Eye (tissue), 1 donor: ENCODE results near the gene TIAM2.
"Not testable (repeated sequence)": the region's sequence is repeated elsewhere in the genome, so short reads cannot be mapped to it uniquely, and the experiment has no call there.

ENCODE experiments used
- DNase-seq: peaks from one replicate; pipeline ENCODE4 v3.0.0-alpha.2; 2015

The TIAM2 gene

GRCh38 chr6:154991207-154991606 is 3.9 kb upstream of the TIAM2 start:
- DNase-seq: no peak

DNA sequence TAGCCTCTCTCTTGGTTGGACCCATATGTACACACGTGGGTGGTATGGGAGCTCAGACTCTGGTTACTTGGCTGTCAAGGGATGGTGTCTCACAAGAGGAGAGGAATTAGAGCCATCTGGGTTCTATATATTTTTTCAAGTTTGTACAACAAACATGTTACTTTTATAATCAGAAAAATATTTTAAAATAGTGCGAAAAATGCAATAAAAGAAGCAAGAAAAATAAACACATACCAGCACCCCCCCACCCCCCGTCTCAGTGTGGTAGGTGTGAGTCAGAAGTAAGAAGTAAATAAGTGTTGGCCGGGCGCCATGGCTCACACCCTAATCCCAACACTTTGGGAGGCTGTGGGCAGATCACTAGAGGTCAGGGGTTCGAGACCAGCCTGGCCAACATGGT is 2.1 kb upstream of the TIAM2 start:
- peak; percentile 4 for DNase-seq

GRCh38 chr6:154993710-154994109 is 1.4 kb upstream of the TIAM2 start:
- no peak for DNase-seq

DNA sequence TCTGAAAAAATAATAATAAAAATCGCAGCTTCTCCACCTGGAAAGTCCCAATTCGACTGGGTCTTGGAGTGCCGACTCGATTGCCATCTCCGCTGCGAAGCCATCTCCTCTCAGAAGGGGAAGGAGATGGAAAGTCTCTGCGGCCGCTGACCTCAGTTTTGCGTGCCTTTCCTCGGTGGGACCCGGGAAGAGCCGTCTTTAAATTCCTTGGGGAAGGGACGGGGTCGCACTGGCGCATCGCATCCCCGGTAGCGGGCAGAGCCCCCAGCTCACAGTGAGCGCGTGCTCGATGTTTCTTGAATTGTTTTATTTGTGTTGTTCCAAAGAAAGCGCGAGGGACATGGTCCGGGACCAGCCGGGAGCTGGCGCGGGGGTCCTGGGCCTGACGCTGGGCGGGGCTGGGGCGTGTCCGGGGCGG is 270 bp upstream of the TIAM2 start:
- no peak for DNase-seq

DNA sequence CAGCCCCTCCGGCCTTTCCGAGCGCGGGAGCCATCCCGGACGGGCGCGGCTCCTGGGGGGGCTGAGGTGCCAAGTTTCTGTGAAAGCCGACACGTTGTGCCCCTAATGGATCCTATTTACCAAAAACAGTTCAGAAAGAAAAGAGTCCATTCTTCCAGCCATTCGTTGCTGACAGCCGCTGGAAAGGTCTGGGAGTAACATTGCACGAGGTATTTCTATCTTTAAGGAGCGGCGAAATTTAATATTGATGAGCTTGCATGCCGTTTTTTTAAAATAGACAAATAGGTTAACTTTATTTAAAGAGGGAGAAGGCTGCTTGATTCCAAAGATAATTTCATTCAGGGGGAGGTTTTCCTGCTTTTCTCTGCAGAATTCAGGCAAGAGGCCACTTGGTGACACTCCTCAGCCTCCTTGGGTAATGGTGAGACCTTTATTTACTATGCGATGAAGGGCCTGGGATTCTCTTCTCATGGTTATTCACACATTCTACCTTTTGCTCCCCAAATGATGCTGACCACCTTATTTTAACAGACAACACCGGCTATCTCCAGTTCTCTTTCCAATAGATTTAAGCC is 988 bp downstream of the TIAM2 start:
- no peak for DNase-seq

DNA sequence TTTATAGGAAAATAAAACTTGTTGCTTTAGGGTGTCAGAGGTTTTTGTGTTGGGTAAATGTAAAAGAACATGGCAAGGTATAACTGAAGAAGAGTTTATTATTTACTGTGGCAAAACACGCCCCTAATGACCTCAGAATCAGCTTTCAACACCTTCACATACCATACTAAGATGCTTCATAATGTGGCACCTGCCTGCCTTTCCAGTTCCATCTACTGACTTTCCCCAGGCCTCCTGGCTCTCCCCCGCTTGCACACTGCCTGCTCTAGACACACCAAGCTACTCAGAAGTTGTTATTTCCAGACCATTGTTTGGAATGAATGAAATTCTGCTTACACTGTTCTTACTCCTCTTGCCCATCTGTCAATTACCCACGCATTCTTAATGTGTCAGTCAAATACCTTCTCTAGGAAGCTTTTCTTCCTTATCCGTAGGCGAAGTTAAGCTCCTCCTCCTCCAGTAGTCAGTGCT is 1.8 kb downstream of the TIAM2 start:
- DNase-seq: peak; percentile 24

DNA sequence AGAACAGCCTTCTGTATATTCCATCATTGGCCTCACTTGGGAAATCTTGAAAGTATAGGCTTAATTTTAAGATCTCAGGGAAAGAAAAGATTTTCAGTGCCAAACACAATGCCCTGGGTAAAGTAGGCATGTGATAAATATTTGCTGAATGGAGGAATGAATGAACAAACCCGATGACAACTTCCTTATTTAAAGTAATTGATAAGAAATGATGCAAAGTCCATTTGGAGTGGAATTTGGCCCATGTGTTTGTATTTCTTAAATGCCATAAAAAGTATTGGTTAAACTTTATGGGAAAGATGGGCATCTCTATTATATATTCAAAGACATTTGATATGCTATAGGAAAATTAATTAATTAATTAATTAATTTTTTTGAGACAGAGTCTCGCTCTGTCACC is 3.7 kb downstream of the TIAM2 start:
- DNase-seq: no peak

DNA sequence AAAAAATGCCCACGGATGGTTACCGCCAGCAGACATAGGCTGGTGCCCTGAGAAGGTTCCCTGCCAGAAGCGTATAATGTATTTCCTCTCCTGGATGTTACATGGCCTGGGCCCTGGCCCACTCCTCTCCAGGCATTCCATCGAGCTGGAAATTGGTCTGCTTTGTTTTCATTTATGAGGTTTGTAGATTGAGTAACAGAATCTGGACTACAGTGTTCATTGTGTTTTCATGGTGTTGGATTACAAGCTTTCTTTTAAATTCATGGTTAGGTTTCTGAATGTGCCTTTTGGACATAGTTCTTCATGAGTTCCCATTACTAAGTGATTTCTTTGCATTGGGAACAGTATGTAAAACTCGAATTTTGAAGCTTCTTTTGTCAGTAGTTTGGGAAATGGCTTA is 6.4 kb downstream of the TIAM2 start:
- DNase-seq: no peak

DNA sequence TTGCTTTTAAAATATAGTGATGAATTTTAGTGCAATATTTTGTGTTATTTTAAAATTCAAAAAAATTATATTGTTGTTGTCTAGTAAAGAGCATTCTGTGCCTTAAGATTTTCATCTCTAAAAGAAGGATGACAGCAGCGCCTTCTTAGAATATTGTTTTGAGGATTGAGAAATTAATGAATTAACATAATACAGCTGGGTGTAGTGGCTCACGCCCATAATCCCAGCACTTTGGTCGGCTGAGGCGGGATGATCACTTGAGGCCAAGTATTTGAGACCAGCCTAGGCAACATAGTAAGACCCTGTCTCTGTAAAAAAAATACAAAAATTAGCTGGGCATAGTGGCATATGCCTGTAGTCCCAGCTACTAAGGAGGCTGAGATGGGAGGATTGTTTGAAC is 6.8 kb downstream of the TIAM2 start:
- DNase-seq: no peak

DNA sequence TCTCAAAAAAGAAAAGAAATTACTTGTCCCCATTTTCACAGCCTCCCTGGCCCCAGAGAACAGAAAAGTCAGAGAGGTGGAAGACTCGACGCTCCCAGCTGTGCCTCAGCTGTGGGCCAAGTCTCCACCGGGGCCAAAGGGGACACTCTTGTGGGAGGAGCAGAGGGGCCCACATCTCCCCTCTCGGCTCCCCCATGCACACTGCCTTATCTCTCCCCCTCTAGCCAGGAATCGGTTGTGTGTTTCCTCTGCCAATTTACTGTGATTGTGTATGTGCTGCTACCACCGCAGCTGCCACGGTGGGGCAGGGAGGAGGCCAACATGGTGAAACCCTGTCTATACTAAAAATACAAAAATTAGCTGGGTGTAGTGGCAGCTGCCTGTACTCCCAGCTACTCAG is 8.4 kb downstream of the TIAM2 start:
- DNase-seq: no peak

GRCh38 chr6:155004017-155004416 is 8.9 kb downstream of the TIAM2 start:
- DNase-seq: no peak

GRCh38 chr6:155004576-155005372 is 9.7 kb downstream of the TIAM2 start:
- DNase-seq: no peak

DNA sequence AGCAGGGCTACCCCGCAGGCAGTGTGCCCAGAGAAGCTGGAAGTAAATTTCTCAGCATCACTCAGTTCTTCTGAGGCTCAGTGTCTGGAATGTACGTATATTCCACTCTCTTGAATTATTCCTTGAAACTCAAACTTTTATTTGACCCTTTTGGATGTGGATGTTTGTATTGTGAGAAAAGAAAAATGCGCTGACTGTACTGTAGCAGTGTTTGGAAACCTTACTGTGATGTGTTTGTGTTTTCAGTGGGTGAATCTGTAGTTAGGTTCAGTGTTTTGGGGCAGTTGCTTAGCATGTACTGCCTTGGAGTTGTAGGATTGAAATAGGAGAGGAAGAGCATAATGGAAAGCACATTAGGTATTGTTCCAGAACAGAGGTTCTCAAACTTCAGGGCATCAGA is 13.5 kb downstream of the TIAM2 start:
- DNase-seq: no peak

GRCh38 chr6:155010940-155011339 is 15.8 kb downstream of the TIAM2 start:
- no peak for DNase-seq

GRCh38 chr6:155011809-155012291 is 16.7 kb downstream of the TIAM2 start:
- peak; percentile 52 for DNase-seq

DNA sequence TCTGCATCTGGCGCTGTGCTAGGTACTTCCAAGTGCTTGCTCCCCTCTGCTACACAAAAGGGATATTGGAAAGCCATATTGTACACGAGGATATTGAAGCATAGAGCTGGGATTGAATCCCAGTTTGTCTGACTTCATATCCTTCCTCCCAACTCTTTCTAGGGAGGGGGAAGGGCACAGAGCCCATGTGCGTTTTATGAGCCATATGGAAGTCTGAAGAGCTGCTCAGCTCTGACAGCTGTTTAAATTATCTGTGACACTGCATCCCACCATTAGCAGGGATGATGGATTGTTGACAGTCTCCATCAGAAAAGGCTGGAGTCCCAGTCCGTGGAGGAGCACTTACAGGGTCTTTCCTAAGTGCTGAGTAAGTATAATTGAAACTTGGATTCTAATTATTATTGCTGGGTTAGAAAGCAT is 18.4 kb downstream of the TIAM2 start:
- peak; percentile 75 for DNase-seq

DNA sequence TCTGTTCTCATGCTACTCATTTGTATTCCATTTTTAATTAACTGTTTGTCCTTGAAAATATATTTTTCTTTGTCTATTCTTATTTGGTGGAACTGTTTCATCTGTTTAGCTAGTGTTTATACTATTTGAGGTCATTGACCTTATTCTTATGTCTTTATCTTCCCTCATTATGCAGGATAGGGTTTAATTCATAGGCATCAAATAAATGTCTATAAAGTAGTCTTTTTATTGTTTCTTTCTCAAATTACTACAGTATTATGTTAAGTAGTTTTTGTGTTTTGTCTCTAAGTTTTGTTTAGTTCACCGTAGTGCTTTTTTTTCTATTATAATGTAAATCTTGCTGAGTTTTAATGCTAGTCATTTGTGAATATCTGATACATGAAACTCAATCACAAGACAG is 19.0 kb downstream of the TIAM2 start:
- DNase-seq: no peak

GRCh38 chr6:155014670-155015300 is 19.7 kb downstream of the TIAM2 start:
- DNase-seq: no peak

- DNase-seq: not testable (repeated sequence)
These were observed 23.3 kb downstream of the TIAM2 start for GRCh38 chr6:155018415-155018814.

GRCh38 chr6:155021680-155022079 is 26.6 kb downstream of the TIAM2 start:
- DNase-seq: no peak

DNA sequence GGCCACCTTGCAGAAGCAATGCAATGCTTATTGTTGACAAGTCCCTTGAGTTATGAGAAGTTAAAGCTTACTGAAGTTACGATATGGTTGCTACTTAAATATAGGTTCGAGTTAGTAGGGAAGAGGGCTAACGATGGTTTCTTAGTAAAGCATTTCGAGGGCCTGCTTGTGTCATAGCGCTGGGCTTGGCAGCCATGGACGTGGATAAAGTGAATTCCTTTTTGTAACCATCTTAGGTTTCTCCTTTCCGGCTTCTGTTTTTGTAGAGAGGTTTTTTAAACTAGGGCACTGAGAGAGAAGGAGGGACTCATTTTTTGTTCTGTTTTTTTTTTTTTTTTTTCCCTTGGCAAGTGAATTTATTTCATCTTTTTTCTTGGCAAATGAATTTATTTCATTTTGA is 27.6 kb downstream of the TIAM2 start:
- no peak for DNase-seq

GRCh38 chr6:155023717-155024116 is 28.6 kb downstream of the TIAM2 start:
- no peak for DNase-seq

DNA sequence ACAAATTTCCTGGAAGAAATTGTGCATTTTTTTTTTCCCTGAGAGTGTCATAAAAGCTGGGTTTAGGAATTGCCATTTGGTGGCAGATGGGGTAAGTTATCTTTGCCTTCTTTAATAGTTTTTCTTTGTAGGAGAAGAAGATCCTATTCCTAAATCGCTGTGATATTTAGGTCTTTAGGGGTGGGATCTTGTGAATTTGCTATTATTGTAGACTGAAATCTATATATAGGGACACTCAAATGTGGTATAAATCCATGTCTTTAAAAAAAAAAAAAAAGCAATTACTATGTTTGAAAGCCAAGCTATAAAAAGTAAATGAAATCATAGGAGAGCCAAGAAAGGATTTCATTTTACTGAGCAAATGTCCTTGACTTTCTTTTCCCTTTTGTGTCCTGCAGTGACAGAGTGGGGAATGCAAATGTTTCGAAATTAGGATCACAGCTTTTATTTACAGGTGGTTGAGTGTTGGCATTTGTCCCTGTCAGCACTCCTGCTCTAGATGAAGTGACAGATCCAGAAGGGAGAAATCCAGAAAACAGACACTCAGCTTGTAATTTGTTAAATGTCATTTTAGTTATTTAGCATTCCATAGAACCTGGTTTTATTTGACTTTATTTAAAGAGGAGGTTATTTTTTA is 29.4 kb downstream of the TIAM2 start:
- no peak for DNase-seq
